Activated CD4-positive, alpha-beta memory T cell treated with anti-CD3 and anti-CD28 coated beads for 36 hours (primary cell): Measurements from ENCODE around the gene RALGAPA1. TPM values are rescaled to one million over a fixed set of nuclear protein-coding genes. Genes with fewer than 3 reads are reported as not detected.

Experiments used
- CTCF ChIA-PET: fragments of 350-600 bp; sonication (Branson Sonifier 250); formaldehyde crosslinking; loops from one replicate; lab custom pipeline; 2021; ENCODE audit warnings: antibody characterized with exemption, inconsistent platforms; lab: Charles Lee
- POLR2A ChIA-PET: fragments of 350-600 bp; sonication (Branson Sonifier 250); formaldehyde crosslinking; loops from one replicate; lab custom pipeline; 2021; ENCODE audit warnings: antibody characterized with exemption; lab: Charles Lee
- DNase-seq: peaks from one replicate; pipeline ENCODE4 v3.0.0-alpha.2; 2020
- H3K27ac Mint-ChIP-seq: one replicate; pipeline ENCODE4 v1.8.0; 2021; ENCODE audit warnings: mixed read lengths
- H3K27me3 Mint-ChIP-seq: one replicate; pipeline ENCODE4 v1.8.0; 2021; ENCODE audit warnings: mixed read lengths
- H3K36me3 Mint-ChIP-seq: one replicate; pipeline ENCODE4 v1.8.0; 2021; ENCODE audit warnings: mixed read lengths
- H3K4me1 Mint-ChIP-seq: one replicate; pipeline ENCODE4 v1.8.0; 2021; ENCODE audit warnings: low read depth, mixed read lengths
- H3K4me3 Mint-ChIP-seq: one replicate; pipeline ENCODE4 v1.8.0; 2021; ENCODE audit warnings: mild to moderate bottlenecking, mixed read lengths
- H3K9me3 Mint-ChIP-seq: one replicate; pipeline ENCODE4 v1.8.0; 2021; ENCODE audit warnings: mixed read lengths
- intact Hi-C: fragments of 100-400 bp; cut with micrococcal nuclease; formaldehyde crosslinking; loops from one replicate; pipeline ENCODE4 v1.15.1; 2023
- total RNA-seq, 2 experiments: library from RNA; stranded (reverse); gene quantifications; one replicate each; pipeline ENCODE4 v1.2.3, GENCODE V29; 2021

The RALGAPA1 gene
- total RNA-seq, 2 experiments from 2014 or later = 23.0 to 26.7 TPM

DNA sequence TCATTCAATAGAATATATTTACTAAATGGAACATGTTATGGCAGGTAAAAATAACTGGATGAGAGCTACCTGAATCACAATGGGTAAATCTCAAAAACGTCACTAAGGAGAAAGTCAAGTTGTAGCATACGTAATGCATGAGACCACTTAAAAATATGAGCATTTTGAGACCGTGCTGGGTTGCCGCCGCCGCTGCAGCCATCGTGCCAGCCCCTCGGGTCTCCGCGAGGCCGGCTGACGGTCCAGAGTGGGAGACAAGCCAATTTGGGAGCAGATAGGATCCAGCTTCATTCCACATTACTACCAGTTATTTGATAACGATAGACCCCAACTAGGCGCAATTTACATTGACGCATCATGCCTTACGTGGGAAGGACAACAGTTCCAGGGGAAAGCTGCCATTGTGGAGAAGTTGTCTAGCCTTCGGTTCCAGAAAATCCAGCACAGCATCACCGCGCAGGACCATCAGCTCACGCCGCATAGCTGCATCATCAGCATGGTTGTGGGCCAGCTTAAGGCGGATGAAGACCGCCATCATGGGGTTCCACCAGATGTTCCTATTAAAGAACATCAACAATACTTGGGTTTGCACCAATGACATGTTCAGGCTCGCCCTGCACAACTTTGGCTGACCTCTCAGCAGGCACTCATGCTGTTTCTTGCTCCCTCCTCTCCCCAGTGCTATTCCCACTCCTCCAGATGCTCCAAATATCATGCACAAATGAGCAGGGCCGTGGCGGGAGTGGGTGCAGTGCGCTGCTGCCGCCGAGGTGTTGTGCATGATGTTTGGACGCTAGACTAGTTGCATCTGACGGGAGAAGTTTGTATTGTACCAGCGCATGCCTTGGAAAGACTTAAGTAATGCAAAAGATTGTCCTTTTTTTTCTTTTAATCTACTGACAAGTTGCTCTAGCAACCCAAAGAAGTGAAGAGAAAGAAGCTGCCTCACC, 10.8 kb upstream of the RALGAPA1 start:
- intact Hi-C loops = no loop called here
- no peak for DNase-seq
- no peak overlapping the region for H3K27ac Mint-ChIP-seq
- H3K4me1 Mint-ChIP-seq = no peaks in the 10 kb centered on the region
- no peak overlapping the region for H3K4me3 Mint-ChIP-seq
- H3K36me3 Mint-ChIP-seq = no peaks in the 10 kb centered on the region
- H3K27me3 Mint-ChIP-seq = no peaks in the 10 kb centered on the region
- no peaks in the 10 kb centered on the region for H3K9me3 Mint-ChIP-seq
- POLR2A ChIA-PET = no interaction called here
- CTCF ChIA-PET = interaction anchor here (1.0 kb wide), 1 partner anchor 12 kb away, joined by 4 read pairs; no protein-coding TSS in a partner anchor

DNA sequence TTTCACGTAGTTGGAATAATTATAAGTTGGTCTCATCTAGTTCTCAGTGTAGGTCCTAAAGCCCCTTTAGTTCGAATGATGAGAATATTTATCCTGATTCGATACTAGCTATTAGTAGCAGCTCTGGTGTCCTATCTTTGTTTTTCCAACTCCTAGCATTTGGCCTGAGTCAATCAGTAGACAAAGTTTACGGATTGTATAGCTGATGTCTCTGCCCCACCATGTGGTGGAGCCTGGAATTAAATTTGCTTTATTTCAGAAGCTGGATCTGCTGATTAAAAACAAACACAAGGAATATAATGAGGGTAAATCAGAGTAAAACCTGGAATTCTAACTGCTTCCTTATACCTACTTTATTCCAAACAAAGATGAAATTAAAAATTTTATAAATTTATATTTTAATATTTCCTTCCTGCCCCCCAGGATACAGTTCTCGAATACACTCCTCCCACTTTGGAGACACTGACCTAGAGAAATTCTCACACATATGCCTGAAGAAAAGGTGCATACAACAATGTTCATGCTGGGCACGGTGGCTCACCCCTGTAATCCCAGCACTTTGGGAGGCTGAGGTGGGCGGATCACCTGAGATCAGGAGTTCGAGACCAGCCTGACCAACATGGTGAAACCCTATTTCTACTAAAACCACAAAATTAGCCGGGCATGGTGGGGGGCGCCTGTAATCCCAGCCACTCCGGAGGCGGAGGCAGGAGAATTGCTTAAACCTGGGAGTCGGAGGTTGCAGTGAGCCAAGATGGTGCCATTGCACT, 9.4 kb upstream of the RALGAPA1 start:
- no peaks in the 10 kb centered on the region for H3K4me1 Mint-ChIP-seq
- H3K27me3 Mint-ChIP-seq = no peaks in the 10 kb centered on the region
- ChIA-PET CTCF (interaction anchor here (0.6 to 3.4 kb wide), 17 partner anchors 8 to 401 kb away, joined by 3 to 22 read pairs (median 4); partner anchors contain the start of genes BRMS1L and RALGAPA1), POLR2A (no interaction called here)
- H3K4me3 Mint-ChIP-seq = no peak overlapping the region
- intact Hi-C loops = no loop called here
- no peak overlapping the region for H3K27ac Mint-ChIP-seq
- DNase-seq = peak; percentile 23
- H3K36me3 Mint-ChIP-seq = no peaks in the 10 kb centered on the region
- H3K9me3 Mint-ChIP-seq = no peaks in the 10 kb centered on the region

DNA sequence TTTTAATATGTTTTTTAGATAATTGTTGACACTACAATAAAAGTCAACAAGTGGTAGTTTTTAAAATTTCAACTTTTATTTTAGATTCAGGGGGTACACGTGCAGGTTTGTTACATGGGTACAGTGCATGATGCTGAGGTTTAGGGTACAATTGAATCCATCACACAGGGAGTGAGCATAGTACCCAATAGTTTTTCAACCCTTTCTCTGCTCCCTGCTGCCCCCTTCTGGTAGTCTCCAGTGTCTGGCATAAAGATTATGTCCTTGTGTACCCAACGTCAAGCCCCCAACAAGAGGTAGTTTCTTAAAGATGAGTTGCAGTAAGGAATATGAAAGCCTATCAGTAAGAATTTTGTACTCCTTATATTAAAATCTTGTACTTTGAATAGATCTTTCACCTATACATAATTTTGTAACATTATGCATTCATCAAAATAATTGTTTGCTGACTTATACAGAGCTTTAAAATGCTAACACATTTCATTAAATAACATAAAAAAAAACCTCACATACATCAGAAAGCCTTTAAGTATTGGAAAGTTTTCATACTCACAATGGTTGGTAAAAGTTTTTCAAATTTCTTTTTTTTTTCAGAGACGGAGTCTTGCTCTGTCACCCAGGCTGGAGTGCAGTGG, 5.4 kb upstream of the RALGAPA1 start:
- Mint-ChIP-seq H3K4me1 (no peaks in the 10 kb centered on the region), H3K27ac (no peak overlapping the region), H3K4me3 (no peak overlapping the region), H3K27me3 (no peaks in the 10 kb centered on the region), H3K9me3 (no peaks in the 10 kb centered on the region), H3K36me3 (no peaks in the 10 kb centered on the region)
- DNase-seq = peak; percentile 83
- ChIA-PET CTCF (interaction anchor here (0.6 to 2.9 kb wide), 21 partner anchors 7 to 1291 kb away, joined by 3 to 10 read pairs (median 4); partner anchors contain the start of gene BRMS1L), POLR2A (interaction anchor here (0.6 to 0.7 kb wide), 2 partner anchors 64 to 1181 kb away, joined by 3 to 4 read pairs; no protein-coding TSS in a partner anchor)
- intact Hi-C loops = loop anchor here (1.0 kb wide), 1 partner anchor 12 kb away; the partner anchor contains the start of gene BRMS1L

DNA sequence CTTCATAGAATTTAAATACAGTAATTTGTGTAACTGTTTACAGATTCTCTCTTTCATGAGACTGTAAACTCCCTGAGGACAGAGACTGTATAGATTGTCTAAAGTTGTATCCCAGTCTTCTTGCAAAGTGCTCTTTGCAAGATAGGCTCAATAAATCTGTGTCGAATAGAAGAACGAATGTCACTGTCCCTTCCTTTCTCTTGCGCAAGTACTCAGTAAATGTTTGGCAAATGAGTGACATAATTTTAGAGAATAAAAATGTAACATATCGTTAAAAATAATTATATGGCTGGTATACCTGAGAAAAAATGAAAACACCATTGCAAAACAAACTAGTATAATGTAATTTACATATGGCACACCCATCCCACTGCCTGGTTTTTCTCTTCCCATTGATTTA, 1.9 kb upstream of the RALGAPA1 start:
- ChIA-PET CTCF (no interaction called here), POLR2A (no interaction called here)
- Mint-ChIP-seq H3K4me1 (peaks cover 20% of the 10 kb centered on the region), H3K27me3 (no peaks in the 10 kb centered on the region), H3K36me3 (peaks cover 2% of the 10 kb centered on the region), H3K9me3 (no peaks in the 10 kb centered on the region), H3K4me3 (no peak overlapping the region), H3K27ac (no peak overlapping the region)
- no peak for DNase-seq
- intact Hi-C loops = no loop called here

DNA sequence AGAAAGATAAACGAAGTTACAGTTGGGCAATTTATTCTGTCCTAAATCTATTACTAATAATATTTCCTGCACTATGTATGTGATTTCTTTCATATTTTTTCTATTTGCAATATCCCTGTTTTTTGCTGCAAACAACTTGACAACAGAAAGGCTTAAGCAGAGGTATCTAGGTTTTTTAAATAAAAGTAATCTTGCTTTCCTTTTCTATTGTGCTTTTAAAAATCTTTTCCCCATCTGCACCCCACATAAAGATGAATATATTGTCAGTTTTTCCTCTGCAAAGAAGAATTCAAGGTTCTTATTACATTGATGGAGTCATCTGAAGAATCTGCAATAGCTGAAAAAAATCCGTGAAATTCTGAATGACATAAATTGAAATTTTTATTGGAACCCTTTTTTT, 502 bp upstream of the RALGAPA1 start:
- no peaks in the 10 kb centered on the region for H3K9me3 Mint-ChIP-seq
- DNase-seq = no peak
- H3K4me3 Mint-ChIP-seq = peak overlapping the region; percentile 99
- H3K27me3 Mint-ChIP-seq = no peaks in the 10 kb centered on the region
- H3K27ac Mint-ChIP-seq = peak overlapping the region; percentile 73
- CTCF ChIA-PET = interaction anchor here (1.0 to 2.1 kb wide), 5 partner anchors 8 to 22 kb away, joined by 3 to 15 read pairs (median 4); partner anchors contain the start of gene BRMS1L
- H3K36me3 Mint-ChIP-seq = peaks cover 2% of the 10 kb centered on the region
- POLR2A ChIA-PET = interaction anchor here (1.5 kb wide), 1 partner anchor 17 kb away, joined by 5 read pairs; the partner anchor contains the start of gene BRMS1L
- intact Hi-C loops = loop anchor here (1.0 to 5.0 kb wide), 9 partner anchors 17 to 513 kb away; partner anchors contain the start of genes BRMS1L, INSM2 and MBIP
- peaks cover 20% of the 10 kb centered on the region for H3K4me1 Mint-ChIP-seq

DNA sequence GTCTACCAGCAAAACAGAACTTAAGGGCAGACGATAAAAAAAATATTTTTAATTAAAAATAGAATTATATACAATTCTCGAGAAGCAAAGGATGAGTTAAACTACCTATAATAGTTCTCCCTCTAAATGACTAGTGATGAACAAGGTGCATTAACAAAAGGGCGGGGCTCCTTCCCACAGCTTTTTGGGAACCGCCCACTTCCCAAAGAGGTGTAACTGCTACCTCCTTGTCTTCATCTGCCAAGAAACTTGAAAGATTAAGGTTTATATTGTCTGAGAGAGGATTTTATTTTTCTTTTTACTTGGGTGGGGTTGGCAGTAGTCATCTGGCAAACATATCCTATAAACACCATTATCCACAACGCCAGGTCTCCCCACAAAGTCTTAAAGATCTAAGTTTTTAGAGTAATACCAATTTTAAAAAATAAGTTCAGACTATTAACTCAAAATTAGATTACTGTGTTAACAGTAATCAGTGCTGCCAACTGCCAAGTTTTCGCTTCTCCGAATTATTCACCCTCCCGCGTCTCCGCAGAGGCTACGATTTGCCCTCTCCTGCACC, 938 bp downstream of the RALGAPA1 start:
- POLR2A ChIA-PET = interaction anchor here (1.5 to 1.9 kb wide), 2 partner anchors 11 to 18 kb away, joined by 5 to 6 read pairs; partner anchors contain the start of gene BRMS1L
- intact Hi-C loops = loop anchor here (2.0 to 5.0 kb wide), 8 partner anchors 21 to 514 kb away; partner anchors contain the start of genes INSM2 and MBIP
- Mint-ChIP-seq H3K27me3 (no peaks in the 10 kb centered on the region), H3K9me3 (no peaks in the 10 kb centered on the region), H3K27ac (peak overlapping the region; percentile 91), H3K4me1 (peaks cover 20% of the 10 kb centered on the region), H3K36me3 (peaks cover 2% of the 10 kb centered on the region), H3K4me3 (peak overlapping the region; percentile 99)
- DNase-seq = peak; percentile 48
- CTCF ChIA-PET = interaction anchor here (1.7 kb wide), 1 partner anchor 12 kb away, joined by 4 read pairs; no protein-coding TSS in a partner anchor

DNA sequence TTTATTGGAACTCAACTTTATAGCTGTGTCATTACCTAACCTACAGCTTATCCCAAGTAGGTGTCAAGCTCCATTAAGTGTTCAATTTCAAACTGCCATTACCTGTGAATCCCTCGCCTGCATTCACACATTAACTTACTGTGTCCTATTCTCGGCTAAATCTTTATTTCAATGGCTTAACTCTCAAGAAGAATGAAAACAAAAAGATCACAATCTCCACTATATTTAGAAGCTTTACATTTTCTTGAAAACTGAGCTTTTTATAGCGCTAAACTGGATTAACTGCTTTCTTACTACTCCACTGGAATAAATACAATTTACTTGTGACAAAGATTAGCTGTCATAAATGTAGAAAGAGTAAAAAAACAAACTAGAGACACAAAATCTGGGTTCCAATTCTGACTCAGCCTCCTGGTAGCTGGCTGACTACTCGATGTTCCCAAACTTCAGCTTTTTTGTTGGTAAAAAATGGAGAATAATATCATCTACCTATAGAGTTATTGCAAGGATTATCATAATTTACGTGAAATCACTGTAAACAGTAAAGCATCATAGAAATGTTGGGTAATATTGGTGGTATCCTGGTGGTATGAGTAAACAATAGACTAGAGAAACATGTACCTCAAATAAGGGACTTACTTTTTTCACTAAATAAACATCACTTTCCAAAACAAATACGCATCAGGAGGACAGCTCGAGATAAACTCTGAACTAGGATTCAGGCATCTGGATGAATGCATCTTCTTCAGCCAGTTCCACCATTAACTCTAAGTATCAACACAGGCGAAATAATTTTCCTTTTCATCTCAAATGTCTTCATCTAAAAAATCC, 1.7 kb downstream of the RALGAPA1 start:
- Mint-ChIP-seq H3K4me3 (peak overlapping the region; percentile 99), H3K27ac (no peak overlapping the region), H3K9me3 (no peaks in the 10 kb centered on the region), H3K36me3 (peaks cover 3% of the 10 kb centered on the region), H3K27me3 (no peaks in the 10 kb centered on the region), H3K4me1 (peaks cover 25% of the 10 kb centered on the region)
- intact Hi-C loops = loop anchor here (5.0 kb wide), 2 partner anchors 40 to 515 kb away; partner anchors contain the start of gene MBIP
- POLR2A ChIA-PET = interaction anchor here (1.3 to 1.9 kb wide), 2 partner anchors 10 to 19 kb away, joined by 4 to 6 read pairs; partner anchors contain the start of gene BRMS1L
- no peak for DNase-seq
- CTCF ChIA-PET = interaction anchor here (0.6 to 2.4 kb wide), 4 partner anchors 8 to 1066 kb away, joined by 3 to 15 read pairs (median 4); no protein-coding TSS in a partner anchor

DNA sequence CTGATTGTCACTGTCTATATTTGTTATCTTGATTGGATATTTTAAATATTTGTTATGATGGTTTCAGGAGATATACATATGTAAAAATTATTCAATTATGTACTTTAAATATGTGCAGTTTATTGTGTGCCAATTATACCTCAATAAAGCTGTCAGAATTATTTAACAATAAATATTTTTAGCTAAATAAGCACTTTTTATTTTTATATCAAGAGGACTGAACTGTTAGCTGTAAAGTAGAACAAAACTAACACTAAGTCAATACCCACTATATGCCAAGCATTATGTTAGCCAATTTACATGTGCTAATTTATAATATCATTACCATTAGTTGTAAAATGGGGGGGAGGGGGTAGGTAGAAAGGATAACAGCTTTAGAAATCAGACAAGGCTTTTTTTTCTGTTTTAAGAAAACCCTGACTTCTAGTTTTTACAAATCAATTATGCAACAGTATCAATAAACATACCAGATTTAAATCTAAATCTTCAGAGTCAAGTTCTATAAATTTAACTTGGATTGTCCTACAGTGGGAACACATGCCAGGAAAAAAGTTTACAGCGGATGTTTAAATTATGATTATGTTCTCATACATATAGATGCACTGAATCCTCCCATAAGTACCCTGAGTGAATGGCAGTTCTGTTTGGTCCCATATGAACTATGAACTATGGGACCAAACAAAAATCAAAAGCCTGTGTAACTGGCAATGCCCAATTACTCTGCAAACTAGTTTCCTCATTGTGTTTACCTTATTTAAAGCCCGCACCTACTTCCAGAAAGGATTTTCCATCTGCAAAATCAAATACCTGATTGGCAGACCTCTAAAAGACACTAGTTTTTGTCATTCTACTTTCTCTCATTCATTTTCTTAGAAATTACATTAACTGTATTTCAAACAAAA, 2.8 kb downstream of the RALGAPA1 start:
- Mint-ChIP-seq H3K9me3 (no peaks in the 10 kb centered on the region), H3K4me1 (peaks cover 31% of the 10 kb centered on the region), H3K36me3 (peaks cover 3% of the 10 kb centered on the region), H3K27ac (no peak overlapping the region), H3K27me3 (no peaks in the 10 kb centered on the region), H3K4me3 (no peak overlapping the region)
- CTCF ChIA-PET = interaction anchor here (0.6 to 2.4 kb wide), 7 partner anchors 8 to 1065 kb away, joined by 3 to 15 read pairs (median 4); no protein-coding TSS in a partner anchor
- POLR2A ChIA-PET = interaction anchor here (1.3 to 1.9 kb wide), 2 partner anchors 9 to 20 kb away, joined by 4 to 6 read pairs; partner anchors contain the start of gene BRMS1L
- intact Hi-C loops = loop anchor here (5.0 kb wide), 2 partner anchors 39 to 516 kb away; partner anchors contain the start of gene MBIP
- no peak for DNase-seq

DNA sequence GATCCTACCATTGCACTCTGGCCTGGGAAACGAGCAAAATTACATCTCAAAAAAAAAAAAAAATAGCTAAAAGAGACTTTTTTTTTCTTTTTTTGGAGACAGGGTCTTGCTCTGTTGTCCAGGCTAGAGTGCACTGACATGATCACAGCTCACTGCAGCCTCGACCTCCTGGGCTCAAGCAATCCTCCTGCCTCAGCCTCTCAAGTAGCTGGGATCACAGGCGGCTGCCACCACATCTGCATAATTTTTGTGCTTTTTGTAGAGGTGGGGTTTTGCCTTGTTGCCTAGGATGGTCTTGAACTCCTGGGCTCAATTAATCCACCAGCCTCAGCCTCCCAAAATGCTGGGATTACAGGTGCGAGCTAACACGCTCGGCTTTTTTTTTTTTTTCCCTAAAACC, 11.3 kb downstream of the RALGAPA1 start:
- peaks cover 2% of the 10 kb centered on the region for H3K36me3 Mint-ChIP-seq
- H3K27ac Mint-ChIP-seq = no peak overlapping the region
- no peaks in the 10 kb centered on the region for H3K9me3 Mint-ChIP-seq
- H3K4me3 Mint-ChIP-seq = no peak overlapping the region
- POLR2A ChIA-PET = interaction anchor here (1.4 kb wide), 1 partner anchor 9 kb away, joined by 6 read pairs; no protein-coding TSS in a partner anchor
- intact Hi-C loops = no loop called here
- no peak for DNase-seq
- CTCF ChIA-PET = interaction anchor here (0.6 kb wide), 1 partner anchor 8 kb away, joined by 3 read pairs; no protein-coding TSS in a partner anchor
- no peaks in the 10 kb centered on the region for H3K27me3 Mint-ChIP-seq
- peaks cover 28% of the 10 kb centered on the region for H3K4me1 Mint-ChIP-seq
